HUES48 (cell line): ENCODE measurements around the gene GBP2.
A peak's percentile ranks its signal among the peaks of the same experiment; 100 is the strongest.

Experiments
- H3K27ac ChIP-seq: one replicate; pipeline ENCODE4 v1.7.0; 2013; ENCODE audit warnings: low read depth, low read length, inconsistent platforms
- H3K27me3 ChIP-seq: 2 replicates; pipeline ENCODE4 v1.6.1; 2013; ENCODE audit warnings: mild to moderate bottlenecking, low read length; ENCODE audit not compliant: control insufficient read depth, insufficient read depth
- H3K36me3 ChIP-seq: 2 replicates; pipeline ENCODE4 v1.6.1; 2013; ENCODE audit warnings: low read length; ENCODE audit not compliant: control insufficient read depth, insufficient read depth
- H3K4me1 ChIP-seq: 2 replicates; pipeline ENCODE4 v1.6.1; 2013; ENCODE audit warnings: mild to moderate bottlenecking, low read length; ENCODE audit not compliant: control insufficient read depth, insufficient read depth
- H3K4me3 ChIP-seq: 2 replicates; pipeline ENCODE4 v1.5.1; 2013; ENCODE audit warnings: mild to moderate bottlenecking, low read depth, low read length
- H3K9ac ChIP-seq: 2 replicates; pipeline ENCODE4 v1.6.1; 2013; ENCODE audit warnings: mild to moderate bottlenecking, low read depth, low read length, moderate library complexity
- H3K9me3 ChIP-seq: 2 replicates; pipeline ENCODE4 v1.6.1; 2013; ENCODE audit warnings: low read length; ENCODE audit not compliant: control insufficient read depth, insufficient read depth

Gene GBP2

GRCh38 chr1:89125240-89125912 lies 538 bp downstream of the GBP2 start:
- Histone ChIP-seq H3K9ac (no peak overlapping the region), H3K36me3 (no peaks in the 10 kb centered on the region), H3K27ac (peak overlapping the region; percentile 55), H3K4me3 (no peak overlapping the region; the same call in 1 of the 2 replicates), H3K27me3 (no peaks in the 10 kb centered on the region), H3K9me3 (no peaks in the 10 kb centered on the region), H3K4me1 (peaks cover 5% of the 10 kb centered on the region)

DNA sequence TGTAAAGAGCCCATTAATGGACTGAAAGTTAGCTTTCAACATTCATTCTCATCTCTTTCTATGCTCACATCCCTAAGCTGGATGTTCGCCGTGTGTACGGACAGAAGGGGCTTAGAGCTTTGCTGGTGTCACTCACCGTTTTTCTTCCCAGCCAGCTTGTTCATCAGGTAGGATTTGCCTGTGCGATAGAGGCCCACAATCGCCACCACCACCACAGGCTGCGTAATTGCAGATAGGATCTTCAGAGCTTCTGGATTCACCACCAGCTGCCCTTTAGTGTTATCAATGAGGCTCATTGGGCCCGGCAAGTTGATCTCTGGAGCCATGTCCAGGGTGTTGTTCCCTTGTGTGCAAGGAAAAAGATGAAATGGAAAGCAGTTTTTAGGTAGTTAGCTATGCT lies 4.3 kb downstream of the GBP2 start:
- peaks cover 5% of the 10 kb centered on the region for H3K4me1 ChIP-seq

DNA sequence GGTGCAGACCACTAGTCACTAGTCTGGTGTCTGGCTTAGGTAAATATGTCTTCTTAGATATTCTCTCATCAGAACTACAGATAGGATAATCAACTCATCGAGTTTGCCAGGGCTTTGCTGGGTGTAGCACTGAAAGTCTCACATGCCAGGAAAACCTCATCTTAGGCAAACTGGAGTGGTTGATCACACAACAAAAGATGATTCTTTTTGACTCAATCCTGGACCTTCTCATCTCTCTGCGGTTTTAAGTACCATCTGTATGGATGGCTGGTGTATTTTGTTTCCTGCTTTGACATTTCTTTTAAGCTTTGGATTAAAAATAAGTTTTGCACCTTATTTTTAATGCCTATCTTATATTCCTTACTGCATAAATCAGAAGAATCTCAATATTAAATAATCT lies 11.3 kb downstream of the GBP2 start:
- Histone ChIP-seq H3K9me3 (no peaks in the 10 kb centered on the region), H3K27me3 (no peaks in the 10 kb centered on the region), H3K4me3 (no peak overlapping the region), H3K27ac (no peak overlapping the region), H3K4me1 (no peaks in the 10 kb centered on the region), H3K9ac (no peak overlapping the region), H3K36me3 (no peaks in the 10 kb centered on the region)

More for the DNA sequence above, 4.3 kb downstream of the GBP2 start:
- no peak overlapping the region for H3K9ac ChIP-seq
- no peaks in the 10 kb centered on the region for H3K27me3 ChIP-seq
- no peaks in the 10 kb centered on the region for H3K36me3 ChIP-seq
- no peaks in the 10 kb centered on the region for H3K9me3 ChIP-seq
- no peak overlapping the region for H3K4me3 ChIP-seq
- H3K27ac ChIP-seq, result no peak overlapping the region

- no peak overlapping the region for H3K9ac ChIP-seq
- no peaks in the 10 kb centered on the region for H3K4me1 ChIP-seq
- H3K36me3 ChIP-seq, result no peaks in the 10 kb centered on the region
- H3K27ac ChIP-seq, result no peak overlapping the region
- H3K4me3 ChIP-seq, result no peak overlapping the region
- H3K27me3 ChIP-seq, result no peaks in the 10 kb centered on the region
- no peaks in the 10 kb centered on the region for H3K9me3 ChIP-seq
Measured at GRCh38 chr1:89112871-89113613, 12.9 kb downstream of the GBP2 start.

DNA sequence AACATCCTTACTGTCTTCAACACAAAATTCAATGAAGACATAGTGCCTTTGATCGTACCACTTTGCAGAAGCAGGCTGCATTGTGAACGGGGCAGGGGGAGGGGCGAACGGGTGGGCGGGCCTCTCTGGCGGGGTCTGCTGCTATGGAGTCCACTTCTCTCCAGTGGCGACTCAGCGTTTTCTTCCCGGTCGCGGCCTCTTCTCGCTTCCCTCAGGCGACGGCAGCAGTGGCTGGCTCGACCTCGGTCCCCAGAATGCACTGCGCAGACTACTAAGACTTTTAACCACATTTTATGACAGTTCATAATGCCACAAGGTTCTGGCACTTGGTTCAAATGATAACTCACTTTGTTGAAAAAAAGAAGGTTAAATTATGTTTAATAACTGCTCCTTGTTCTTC lies 21.2 kb downstream of the GBP2 start:
- no peak overlapping the region for H3K27ac ChIP-seq
- H3K4me1 ChIP-seq, result no peaks in the 10 kb centered on the region; the same call in 1 of the 2 replicates
- no peaks in the 10 kb centered on the region for H3K36me3 ChIP-seq
- no peak overlapping the region for H3K4me3 ChIP-seq
- no peak overlapping the region for H3K9ac ChIP-seq
- H3K9me3 ChIP-seq, result no peaks in the 10 kb centered on the region
- no peaks in the 10 kb centered on the region for H3K27me3 ChIP-seq

- Histone ChIP-seq H3K27me3 (no peaks in the 10 kb centered on the region), H3K36me3 (no peaks in the 10 kb centered on the region)
Measured at GRCh38 chr1:89104147-89104546, 21.8 kb downstream of the GBP2 start.

GRCh38 chr1:89102021-89102420 lies 23.9 kb downstream of the GBP2 start:
- Histone ChIP-seq H3K9me3 (peaks cover 8% of the 10 kb centered on the region), H3K4me3 (no peak overlapping the region), H3K27me3 (no peaks in the 10 kb centered on the region), H3K4me1 (no peaks in the 10 kb centered on the region; the same call in 1 of the 2 replicates), H3K36me3 (no peaks in the 10 kb centered on the region), H3K9ac (no peak overlapping the region), H3K27ac (no peak overlapping the region)

More at GRCh38 chr1:89104147-89104546, 21.8 kb downstream of the GBP2 start:
- Histone ChIP-seq H3K4me1 (no peaks in the 10 kb centered on the region; the same call in 1 of the 2 replicates), H3K27ac (no peak overlapping the region), H3K4me3 (no peak overlapping the region), H3K9me3 (no peaks in the 10 kb centered on the region), H3K9ac (no peak overlapping the region)

DNA sequence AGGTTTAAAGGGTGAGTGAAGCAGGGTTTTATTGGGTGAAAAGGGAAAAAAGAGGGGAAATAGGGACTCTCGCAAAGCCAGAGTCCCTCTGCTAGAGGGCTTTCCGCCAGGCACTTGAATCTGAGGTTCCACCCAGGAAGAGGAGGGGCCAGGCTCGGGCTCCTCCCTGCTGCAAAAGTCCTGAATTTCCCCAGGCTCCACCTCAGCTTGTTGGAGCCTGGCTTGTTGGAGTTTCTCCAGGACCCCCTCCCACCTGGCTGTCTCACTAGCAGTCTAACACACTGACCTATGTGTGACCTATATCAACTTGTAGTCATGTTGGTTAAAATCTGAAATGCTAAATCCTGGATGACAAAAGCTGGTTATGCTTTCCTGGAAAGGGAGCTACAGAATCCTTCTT lies 25.5 kb downstream of the GBP2 start:
- no peak overlapping the region for H3K9ac ChIP-seq
- no peaks in the 10 kb centered on the region for H3K27me3 ChIP-seq
- no peak overlapping the region for H3K27ac ChIP-seq
- no peak overlapping the region for H3K4me3 ChIP-seq
- peaks cover 14% of the 10 kb centered on the region for H3K9me3 ChIP-seq
- H3K36me3 ChIP-seq, result no peaks in the 10 kb centered on the region
- no peaks in the 10 kb centered on the region; the same call in 1 of the 2 replicates for H3K4me1 ChIP-seq

- Histone ChIP-seq H3K27ac (no peak overlapping the region), H3K4me1 (no peaks in the 10 kb centered on the region; the same call in 1 of the 2 replicates), H3K4me3 (no peak overlapping the region), H3K9ac (no peak overlapping the region), H3K36me3 (no peaks in the 10 kb centered on the region), H3K27me3 (no peaks in the 10 kb centered on the region), H3K9me3 (peaks cover 14% of the 10 kb centered on the region)
Measured at GRCh38 chr1:89098857-89099256, 27.1 kb downstream of the GBP2 start.

DNA sequence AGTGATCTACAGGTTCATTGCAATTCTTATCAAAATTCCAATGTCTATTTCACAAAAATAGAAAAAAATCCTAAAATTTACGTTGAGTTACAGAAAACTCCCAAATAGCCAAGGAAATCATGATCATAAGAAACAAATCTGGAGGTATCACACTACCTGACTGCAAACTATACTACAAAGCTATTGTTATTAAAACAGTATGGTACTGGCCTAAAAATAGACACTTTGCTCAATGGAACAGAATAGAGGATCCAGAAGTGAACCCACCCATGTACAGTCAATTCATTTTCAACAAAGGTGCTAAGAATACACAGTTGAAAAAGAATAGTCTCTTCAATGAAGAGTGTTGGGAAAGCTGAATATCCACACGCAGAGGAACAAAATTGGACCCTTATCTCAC lies 30.2 kb downstream of the GBP2 start:
- Histone ChIP-seq H3K36me3 (no peaks in the 10 kb centered on the region), H3K4me1 (no peaks in the 10 kb centered on the region), H3K4me3 (no peak overlapping the region), H3K9me3 (peaks cover 14% of the 10 kb centered on the region), H3K27me3 (no peaks in the 10 kb centered on the region), H3K27ac (no peak overlapping the region), H3K9ac (no peak overlapping the region)

- no peak overlapping the region for H3K4me3 ChIP-seq
- H3K27ac ChIP-seq, result no peak overlapping the region
- no peaks in the 10 kb centered on the region for H3K36me3 ChIP-seq
- H3K27me3 ChIP-seq, result no peaks in the 10 kb centered on the region
- peaks cover 9% of the 10 kb centered on the region for H3K4me1 ChIP-seq
- H3K9me3 ChIP-seq, result no peaks in the 10 kb centered on the region
- H3K9ac ChIP-seq, result no peak overlapping the region
Measured at GRCh38 chr1:89089962-89090361, 36.0 kb downstream of the GBP2 start.
